Stimulated activated CD4-positive, alpha-beta T cell treated with anti-CD3 and anti-CD28 coated beads, Interleukin-1b, Interleukin-23, amount 100 ng/mL, for 48 hours (primary cell): Measurements from ENCODE around the gene FOXJ2.
"Not testable (repeated sequence)": the region's sequence is repeated elsewhere in the genome, so short reads cannot be mapped to it uniquely, and the experiment has no call there.

Source experiments
- DNase-seq: peaks from one replicate; pipeline ENCODE4 v3.0.0-alpha.2; 2020

The FOXJ2 gene

GRCh38 chr12:8032242-8033152 lies at the start of gene FOXJ2:
Gene FOXJ2, plus strand, starts transcription at chr12:8032716. Its CDS starts 7,117 bp downstream, at chr12:8039833.
- peak; percentile 75 for DNase-seq

- not testable (repeated sequence) for DNase-seq
These were observed 49.5 kb upstream of the FOXJ2 start for GRCh38 chr12:7983019-7983418.

GRCh38 chr12:7983460-7983859 lies 49.1 kb upstream of the FOXJ2 start:
- DNase-seq = not testable (repeated sequence)

GRCh38 chr12:7984900-7985299 lies 47.6 kb upstream of the FOXJ2 start:
- DNase-seq = no peak

- no peak for DNase-seq
These were observed 46.6 kb upstream of the FOXJ2 start for GRCh38 chr12:7985802-7986418.

GRCh38 chr12:7989827-7990491 lies 42.6 kb upstream of the FOXJ2 start:
- DNase-seq = peak; percentile 88

GRCh38 chr12:7991535-7991934 lies 41.0 kb upstream of the FOXJ2 start:
- no peak for DNase-seq

- no peak for DNase-seq
These were observed 37.7 kb upstream of the FOXJ2 start for GRCh38 chr12:7994731-7995205.

GRCh38 chr12:7995266-7995963 lies 37.1 kb upstream of the FOXJ2 start:
- peak; percentile 88 for DNase-seq

GRCh38 chr12:8000827-8001226 lies 31.7 kb upstream of the FOXJ2 start:
- peak; percentile 27 for DNase-seq

GRCh38 chr12:8001496-8001895 lies 31.0 kb upstream of the FOXJ2 start:
- DNase-seq = peak; percentile 18

GRCh38 chr12:8004897-8005296 lies 27.6 kb upstream of the FOXJ2 start:
- DNase-seq = not testable (repeated sequence)

- no peak for DNase-seq
These were observed 21.2 kb upstream of the FOXJ2 start for GRCh38 chr12:8011331-8011730.

- no peak for DNase-seq
These were observed 19.7 kb upstream of the FOXJ2 start for GRCh38 chr12:8012651-8013309.

- no peak for DNase-seq
These were observed 17.7 kb upstream of the FOXJ2 start for GRCh38 chr12:8014836-8015235.

- not testable (repeated sequence) for DNase-seq
These were observed 14.3 kb upstream of the FOXJ2 start for GRCh38 chr12:8018213-8018612.

GRCh38 chr12:8018666-8019581 lies 13.6 kb upstream of the FOXJ2 start:
- no peak for DNase-seq

- peak; percentile 98 for DNase-seq
These were observed 6.1 kb upstream of the FOXJ2 start for GRCh38 chr12:8026291-8026900.

GRCh38 chr12:8027856-8028255 lies 4.7 kb upstream of the FOXJ2 start:
- DNase-seq = no peak

- DNase-seq = no peak
These were observed 4.2 kb upstream of the FOXJ2 start for GRCh38 chr12:8028267-8028666.

GRCh38 chr12:8030189-8030588 lies 2.3 kb upstream of the FOXJ2 start:
- DNase-seq = no peak
